Activated CD4-positive, alpha-beta T cell treated with anti-CD3 and anti-CD28 coated beads, Interleukin-2, amount 50 U/mL, for 16 hours (primary cell): Measurements from ENCODE around the gene FHIP2A.
"Not testable (repeated sequence)": the region's sequence is repeated elsewhere in the genome, so short reads cannot be mapped to it uniquely, and the experiment has no call there.

Experiments
- DNase-seq: peaks from one replicate; pipeline ENCODE4 v3.0.0-alpha.2; 2020

Gene FHIP2A

GRCh38 chr10:114821293-114821914 is at the start of gene FHIP2A:
Gene FHIP2A, plus strand, starts transcription at chr10:114821780. Its CDS starts 299 bp downstream, at chr10:114822079.
- DNase-seq: peak; percentile 82

GRCh38 chr10:114772496-114773196 is 48.9 kb upstream of the FHIP2A start:
- DNase-seq: no peak

DNA sequence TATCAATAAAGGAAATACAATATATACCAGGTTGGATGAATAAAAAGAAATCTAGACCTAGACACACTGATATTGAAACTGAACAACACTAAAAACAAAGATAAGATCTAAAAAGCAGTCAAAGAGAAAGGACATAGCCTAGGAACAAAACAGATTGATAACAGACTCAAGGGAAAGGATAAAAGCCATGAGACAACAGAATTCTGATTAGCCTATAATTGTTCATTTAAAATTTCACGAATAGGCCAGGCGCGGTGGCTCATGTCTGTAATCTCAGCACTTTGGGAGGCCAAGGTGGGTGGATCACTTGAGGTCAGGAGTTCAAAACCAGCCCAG is 48.4 kb upstream of the FHIP2A start:
- DNase-seq: peak; percentile 20

- not testable (repeated sequence) for DNase-seq
These were observed 46.5 kb upstream of the FHIP2A start for GRCh38 chr10:114775082-114775481.

GRCh38 chr10:114777415-114777814 is 44.2 kb upstream of the FHIP2A start:
- no peak for DNase-seq

DNA sequence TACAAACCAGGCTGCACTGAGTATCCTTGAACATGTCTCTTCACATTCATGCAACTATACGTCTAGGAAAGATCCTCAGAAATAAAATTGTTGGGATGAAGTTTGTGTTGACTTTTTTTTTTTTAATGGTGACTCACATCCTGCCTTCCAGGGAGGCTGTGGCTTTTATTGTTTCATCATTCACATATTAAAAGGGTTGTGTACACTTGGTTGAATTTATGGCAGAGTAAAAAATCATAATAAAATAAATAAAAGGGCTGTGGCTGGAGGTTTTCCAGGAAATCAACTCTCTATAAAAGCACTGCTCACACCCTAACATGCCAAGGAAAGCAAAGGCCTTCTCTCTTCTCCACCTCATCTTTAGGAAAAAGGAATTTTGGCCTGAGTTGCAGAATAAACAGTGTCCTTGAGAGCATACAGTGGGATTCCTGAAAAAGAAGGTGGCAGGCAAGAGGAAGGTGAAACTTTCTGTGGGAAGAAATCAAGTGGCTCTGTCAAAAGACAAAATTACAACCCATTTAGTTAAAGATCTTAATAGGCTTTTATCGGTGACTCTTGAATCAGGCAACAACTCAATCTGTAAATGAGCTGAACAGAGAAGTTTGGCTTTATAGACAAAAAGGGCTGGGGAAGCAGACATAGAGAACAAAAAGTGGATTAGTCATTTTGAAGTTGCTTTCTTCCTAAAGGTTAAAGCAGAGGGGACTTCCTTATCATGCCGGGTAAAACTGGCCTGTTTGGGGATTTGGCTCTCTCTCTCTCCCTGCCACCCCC is 41.6 kb upstream of the FHIP2A start:
- peak; percentile 2 for DNase-seq

- no peak for DNase-seq
These were observed 40.9 kb upstream of the FHIP2A start for GRCh38 chr10:114780577-114781184.

DNA sequence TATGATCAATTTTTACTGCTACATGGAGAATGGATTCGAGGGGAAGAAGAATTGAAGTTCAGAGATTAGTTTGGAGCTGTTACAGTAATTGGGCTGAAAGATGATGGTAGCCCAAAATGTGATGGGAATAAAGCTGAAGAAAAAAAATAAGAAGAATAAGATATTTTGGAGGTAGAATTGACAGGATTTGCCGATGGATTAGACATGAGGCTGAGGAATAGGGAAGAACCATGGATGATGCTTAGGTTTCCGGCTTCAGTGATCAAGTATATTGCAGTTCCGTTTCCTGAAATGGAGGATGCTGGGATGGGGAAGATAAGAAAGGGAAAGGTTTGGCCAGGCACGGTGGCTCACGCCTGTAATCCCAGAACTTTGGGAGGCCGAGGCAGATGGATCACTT is 38.9 kb upstream of the FHIP2A start:
- DNase-seq: no peak

DNA sequence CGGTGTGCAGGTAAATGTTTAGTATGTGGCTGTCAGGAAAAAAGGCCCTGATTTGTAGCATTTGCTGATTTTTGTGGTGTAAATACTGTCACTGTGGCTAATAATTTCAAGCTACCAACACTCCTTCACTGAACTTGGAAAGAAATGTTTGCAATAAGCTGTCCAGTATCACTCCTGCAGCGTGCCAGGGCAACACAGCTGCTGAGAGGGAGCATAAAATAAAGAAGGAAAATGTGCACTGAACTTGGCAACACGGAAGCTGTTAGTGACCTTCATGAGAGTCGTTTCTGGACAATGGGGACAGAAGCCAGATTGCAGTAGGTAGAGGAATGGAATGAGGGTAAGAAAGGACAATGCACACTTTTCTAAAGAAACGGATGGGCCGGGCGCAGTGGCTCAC is 37.9 kb upstream of the FHIP2A start:
- DNase-seq: no peak

- DNase-seq: peak; percentile 41
These were observed 35.1 kb upstream of the FHIP2A start for GRCh38 chr10:114786492-114786891.

- DNase-seq: not testable (repeated sequence)
These were observed 34.4 kb upstream of the FHIP2A start for GRCh38 chr10:114787131-114787530.

GRCh38 chr10:114791768-114792167 is 29.8 kb upstream of the FHIP2A start:
- DNase-seq: no peak

GRCh38 chr10:114795039-114795438 is 26.5 kb upstream of the FHIP2A start:
- DNase-seq: no peak

DNA sequence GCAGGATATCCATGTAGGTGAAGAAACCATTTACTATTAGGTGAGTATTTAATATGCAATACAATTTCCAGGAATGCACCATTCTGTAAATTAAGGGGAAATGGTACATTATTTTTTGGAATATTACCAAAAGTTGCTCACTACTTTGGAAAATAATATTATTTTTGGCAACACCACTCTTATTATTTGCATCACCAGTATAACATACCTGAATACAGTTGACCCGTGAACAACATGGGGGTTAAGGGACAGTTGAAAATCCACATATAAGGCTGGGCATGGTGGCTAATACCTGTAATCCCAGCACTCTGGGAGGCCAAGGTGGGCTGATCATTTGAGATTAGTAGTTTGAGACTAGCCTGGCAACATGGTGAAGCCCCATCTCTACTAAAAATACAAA is 21.2 kb upstream of the FHIP2A start:
- no peak for DNase-seq

DNA sequence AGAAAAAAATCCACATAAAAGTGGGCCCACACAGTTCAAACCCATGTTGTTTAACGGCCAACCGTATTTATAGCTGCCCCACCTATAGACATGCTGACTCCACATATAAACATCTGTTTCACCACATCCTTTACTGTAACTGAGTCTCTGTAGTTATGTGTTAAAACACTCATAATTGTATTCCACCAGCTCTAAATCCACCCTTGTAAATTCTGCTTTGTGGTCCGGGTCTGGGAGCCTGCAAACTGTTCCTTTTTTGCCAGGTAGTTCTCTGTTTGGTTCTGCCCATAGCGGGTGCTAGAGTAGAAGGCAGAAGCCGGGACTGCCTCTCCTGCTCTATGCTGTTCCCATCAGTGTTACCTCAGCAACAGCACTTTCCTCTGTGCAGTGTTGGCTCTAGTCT is 20.2 kb upstream of the FHIP2A start:
- DNase-seq: peak; percentile 72

DNA sequence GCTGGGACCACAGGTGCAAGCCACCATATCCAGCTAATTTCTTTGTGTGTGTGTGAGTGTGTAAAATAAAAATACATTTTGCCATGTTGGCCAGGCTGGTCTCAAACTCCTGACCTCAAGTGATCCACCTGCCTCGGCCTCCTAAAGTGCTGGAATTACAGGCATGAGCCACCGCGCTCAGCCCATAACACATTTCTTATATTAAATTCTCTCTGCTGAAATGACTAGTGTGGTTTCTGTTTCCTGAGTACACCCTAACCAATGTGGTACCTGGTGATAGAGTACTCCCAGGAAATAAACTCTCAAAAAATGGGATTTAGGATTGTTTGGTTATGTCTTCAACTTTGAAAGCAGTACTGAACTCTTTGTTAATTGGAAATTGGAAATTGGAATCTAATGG is 19.4 kb upstream of the FHIP2A start:
- peak; percentile 36 for DNase-seq

DNA sequence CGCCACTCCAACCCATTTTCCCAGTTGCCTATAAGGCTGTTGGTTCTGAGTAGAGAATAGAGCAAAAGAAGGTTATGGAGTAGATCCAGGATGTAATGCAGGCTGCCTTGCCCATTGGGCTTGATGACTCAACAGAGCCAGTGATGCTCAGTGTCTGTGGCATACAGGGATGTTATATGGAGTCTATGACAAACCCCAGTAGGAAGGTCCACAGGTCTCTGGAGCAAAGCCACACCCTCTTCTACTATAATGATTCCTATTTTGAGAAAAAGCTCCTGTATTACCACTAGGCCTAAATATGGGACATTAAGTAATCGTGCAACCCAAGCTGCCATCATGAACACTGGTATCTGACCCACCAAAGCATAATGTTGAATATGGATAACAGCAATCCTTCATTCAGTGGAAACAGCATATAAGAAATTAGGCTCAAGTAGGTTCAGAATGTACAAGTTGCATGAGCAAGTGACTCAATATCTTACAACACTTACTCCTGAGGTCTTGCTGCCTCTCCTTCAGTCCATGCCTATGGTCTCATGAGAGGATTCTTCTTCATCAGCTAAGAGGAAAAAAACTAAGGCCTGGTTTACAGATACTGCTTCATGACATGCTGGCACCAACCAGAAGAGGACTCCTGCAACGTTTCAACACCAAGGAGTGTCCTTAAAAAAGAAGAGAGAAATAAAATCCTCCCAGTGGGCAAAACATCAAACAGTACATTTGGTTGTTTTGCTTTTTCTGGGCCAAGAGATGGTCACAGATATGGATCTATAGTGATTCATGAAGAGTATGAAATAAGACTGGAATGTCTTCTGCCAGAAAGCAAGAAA is 14.8 kb upstream of the FHIP2A start:
- no peak for DNase-seq

GRCh38 chr10:114808982-114809381 is 12.6 kb upstream of the FHIP2A start:
- no peak for DNase-seq

DNA sequence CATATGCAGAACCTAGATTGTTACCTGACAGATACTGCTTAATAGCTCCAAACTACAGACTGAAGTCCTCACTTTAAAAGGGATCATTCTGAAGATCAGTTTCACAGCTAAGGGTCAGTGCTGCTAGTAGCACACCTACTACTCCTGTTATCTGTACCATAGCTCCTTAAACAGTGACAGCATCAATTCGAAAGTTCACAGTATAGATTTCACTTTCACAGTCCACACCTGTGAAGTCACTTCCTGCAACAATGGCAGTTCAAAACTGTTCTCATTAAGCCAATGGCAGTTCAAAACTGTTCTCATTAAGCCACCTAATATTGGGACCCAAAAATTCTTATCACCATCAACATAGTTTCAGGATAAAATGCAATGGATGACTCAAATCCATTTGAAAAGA is 10.7 kb upstream of the FHIP2A start:
- DNase-seq: peak; percentile 73

DNA sequence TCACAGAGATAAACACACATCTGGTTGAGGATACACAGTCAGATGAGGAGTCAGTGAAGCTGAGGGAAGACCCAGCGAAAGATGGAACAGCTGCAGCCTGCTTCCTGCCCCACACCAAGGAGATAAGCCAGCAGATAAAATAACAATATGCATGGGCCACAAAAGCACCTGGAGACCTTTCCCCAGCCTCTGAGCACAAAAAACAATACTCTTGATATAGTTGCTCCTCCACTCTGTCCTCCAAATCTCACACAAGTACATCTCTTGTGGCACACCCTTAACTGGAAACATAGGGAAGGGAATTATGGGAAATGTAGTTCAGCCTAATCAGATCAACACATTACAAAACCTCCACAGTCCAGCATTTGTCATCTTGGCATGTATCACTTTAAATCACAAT is 9.7 kb upstream of the FHIP2A start:
- DNase-seq: no peak

DNA sequence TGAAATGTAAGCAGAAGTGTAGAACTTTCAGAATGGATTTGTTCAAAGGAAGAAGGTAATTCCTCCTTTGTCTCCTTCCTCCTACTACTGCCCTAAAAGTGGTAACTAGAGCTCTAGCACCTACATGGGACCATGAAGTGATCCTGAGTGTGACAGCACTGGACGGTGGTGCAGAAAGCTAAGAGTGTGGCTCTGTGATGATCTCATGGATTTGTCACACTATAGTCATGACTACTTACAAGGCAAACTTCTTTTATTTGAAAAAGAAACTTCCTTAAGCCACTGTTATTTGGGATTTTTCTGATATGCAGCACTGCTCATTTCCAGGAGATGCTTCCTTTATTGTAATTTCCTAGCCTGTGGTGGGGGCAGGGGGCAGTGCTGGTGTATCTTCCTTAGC is 5.8 kb upstream of the FHIP2A start:
- DNase-seq: no peak

DNA sequence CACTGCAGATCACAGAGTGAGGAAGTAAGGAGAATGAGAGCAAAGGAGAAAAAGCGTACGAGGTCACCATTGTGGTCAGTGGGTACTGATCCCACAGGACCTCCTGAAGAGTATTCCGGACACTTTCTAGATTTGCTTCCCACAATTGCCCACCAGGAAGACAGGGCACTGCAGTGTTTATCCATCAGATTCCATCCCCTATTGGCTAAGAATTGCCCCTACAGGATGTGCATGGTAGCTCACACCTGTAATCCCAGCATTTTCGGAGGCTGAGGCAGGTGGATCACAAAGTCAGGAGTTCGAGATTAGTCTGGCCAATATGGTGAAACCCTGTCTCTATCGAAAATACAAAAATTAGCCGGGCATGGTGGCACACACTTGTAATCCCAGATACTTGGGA is 5.3 kb upstream of the FHIP2A start:
- no peak for DNase-seq

- no peak for DNase-seq
These were observed 2.3 kb upstream of the FHIP2A start for GRCh38 chr10:114819322-114819721.
